Right renal pelvis (tissue), 4 donors: ENCODE results near the gene RXFP3. TPM values are rescaled to one million over a fixed set of nuclear protein-coding genes. Genes with fewer than 3 reads are reported as not detected.
"Not testable (repeated sequence)": the region's sequence is repeated elsewhere in the genome, so short reads cannot be mapped to it uniquely, and the experiment has no call there.

Experiments used
- DNase-seq, 4 donors: peaks; one replicate each; pipeline ENCODE4 v3.0.0-alpha.2; 2013; ENCODE audit warnings: low read depth in 4 of 4, low spot score in 3 of 4, missing footprints in 1 of 4
- polyA plus RNA-seq, 4 donors: library from polyadenylated mRNA; unstranded; fragments of 120-200 nt; gene quantifications; one replicate each; pipeline ENCODE4 v1.2.1, GENCODE V29; 2013; ENCODE audit not compliant: insufficient read length in 4 of 4

The RXFP3 gene, protein sequence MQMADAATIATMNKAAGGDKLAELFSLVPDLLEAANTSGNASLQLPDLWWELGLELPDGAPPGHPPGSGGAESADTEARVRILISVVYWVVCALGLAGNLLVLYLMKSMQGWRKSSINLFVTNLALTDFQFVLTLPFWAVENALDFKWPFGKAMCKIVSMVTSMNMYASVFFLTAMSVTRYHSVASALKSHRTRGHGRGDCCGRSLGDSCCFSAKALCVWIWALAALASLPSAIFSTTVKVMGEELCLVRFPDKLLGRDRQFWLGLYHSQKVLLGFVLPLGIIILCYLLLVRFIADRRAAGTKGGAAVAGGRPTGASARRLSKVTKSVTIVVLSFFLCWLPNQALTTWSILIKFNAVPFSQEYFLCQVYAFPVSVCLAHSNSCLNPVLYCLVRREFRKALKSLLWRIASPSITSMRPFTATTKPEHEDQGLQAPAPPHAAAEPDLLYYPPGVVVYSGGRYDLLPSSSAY
- polyA plus RNA-seq, result under 1 TPM in 2 of 4 donors, not detected in 2; 0.08 to 0.27 TPM

DNA sequence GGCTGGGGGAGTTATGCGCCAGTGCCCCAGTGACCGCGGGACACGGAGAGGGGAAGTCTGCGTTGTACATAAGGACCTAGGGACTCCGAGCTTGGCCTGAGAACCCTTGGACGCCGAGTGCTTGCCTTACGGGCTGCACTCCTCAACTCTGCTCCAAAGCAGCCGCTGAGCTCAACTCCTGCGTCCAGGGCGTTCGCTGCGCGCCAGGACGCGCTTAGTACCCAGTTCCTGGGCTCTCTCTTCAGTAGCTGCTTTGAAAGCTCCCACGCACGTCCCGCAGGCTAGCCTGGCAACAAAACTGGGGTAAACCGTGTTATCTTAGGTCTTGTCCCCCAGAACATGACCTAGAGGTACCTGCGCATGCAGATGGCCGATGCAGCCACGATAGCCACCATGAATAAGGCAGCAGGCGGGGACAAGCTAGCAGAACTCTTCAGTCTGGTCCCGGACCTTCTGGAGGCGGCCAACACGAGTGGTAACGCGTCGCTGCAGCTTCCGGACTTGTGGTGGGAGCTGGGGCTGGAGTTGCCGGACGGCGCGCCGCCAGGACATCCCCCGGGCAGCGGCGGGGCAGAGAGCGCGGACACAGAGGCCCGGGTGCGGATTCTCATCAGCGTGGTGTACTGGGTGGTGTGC is at the start of gene RXFP3:
Gene RXFP3, plus strand, starts transcription at position 6 of the 636 bp plus-strand sequence. Its CDS starts 355 bp downstream, at position 361.
- DNase-seq, result peak in 2 of 4 donors; percentile 3 to 8

DNA sequence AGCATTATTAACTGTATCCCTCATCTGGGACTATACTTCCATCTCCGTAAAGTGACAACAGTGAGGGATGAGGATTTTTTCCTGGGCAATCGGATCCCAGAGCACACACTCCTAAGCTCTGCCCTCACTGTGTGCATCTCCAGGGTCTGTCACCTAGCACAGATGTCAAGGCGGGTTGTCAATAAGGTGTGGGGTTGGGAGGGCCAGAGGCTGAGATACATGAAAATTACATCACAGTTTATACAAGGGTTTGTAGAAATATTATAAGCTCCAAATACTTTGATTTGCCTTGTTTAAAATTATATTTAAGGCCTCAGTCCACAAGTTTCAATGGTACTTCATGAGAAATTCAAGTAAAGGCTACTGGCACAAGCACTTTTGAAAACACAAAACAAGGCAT is 48.9 kb upstream of the RXFP3 start:
- DNase-seq, result no peak

DNA sequence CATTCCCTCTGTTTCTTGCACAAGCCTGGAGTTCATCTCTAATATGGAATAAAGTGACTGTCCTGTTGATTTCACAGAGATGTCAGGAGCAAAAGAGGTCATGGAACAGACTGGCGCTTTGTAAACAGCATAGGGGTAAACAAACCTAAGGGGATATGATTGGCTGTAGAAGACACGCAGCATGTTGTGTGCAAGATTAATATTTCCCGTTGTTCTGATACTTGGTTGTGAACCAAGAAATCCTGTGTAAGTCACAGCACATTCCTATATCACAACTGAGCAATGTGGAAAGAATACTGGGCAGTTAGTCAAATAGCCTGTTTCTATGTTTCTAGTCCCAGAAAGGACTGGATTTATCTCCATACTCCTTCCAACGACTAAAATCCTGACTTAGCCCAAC is 47.6 kb upstream of the RXFP3 start:
- no peak for DNase-seq

DNA sequence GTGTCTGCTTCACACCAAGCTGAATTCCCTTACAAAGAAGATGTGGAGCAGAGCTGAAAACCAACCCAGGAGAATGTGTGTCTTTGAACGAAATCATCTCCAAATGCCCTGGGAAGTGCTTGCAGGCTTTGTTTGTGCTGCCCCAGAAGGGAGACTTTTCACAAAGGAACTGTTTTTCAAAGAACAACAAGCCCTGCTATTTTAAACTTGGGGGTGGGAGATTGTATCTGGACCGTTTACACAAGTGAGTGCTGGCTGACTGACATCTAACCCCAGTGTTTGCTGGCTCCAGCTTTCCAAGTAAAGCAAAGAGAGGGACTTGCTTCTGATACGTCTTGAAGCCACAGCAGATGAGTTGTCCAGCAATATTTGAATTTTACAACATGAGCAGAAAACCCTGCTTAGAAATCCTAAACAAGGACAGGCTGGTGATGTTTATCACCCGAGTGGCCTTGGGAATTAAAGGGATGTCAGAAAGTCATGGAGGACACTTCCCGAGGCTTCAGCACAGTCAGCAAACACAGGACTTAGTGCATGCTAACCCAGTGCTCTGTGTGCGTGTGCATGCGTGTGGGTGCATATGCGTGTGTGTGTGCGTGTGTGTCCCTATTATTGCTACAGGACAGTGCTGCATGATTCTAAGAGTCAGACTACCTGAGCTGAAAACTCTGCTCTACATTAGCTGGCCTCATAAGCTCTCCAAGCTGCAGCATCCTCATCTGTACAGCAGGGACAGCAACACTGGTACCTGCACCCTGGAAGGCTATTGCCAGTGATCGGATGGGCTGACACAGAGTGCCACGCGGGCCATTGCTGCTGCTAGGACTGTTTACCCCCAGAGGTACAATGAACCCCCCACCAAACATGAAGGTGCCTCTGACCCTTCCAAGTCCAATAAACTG is 45.8 kb upstream of the RXFP3 start:
- DNase-seq, result no peak

DNA sequence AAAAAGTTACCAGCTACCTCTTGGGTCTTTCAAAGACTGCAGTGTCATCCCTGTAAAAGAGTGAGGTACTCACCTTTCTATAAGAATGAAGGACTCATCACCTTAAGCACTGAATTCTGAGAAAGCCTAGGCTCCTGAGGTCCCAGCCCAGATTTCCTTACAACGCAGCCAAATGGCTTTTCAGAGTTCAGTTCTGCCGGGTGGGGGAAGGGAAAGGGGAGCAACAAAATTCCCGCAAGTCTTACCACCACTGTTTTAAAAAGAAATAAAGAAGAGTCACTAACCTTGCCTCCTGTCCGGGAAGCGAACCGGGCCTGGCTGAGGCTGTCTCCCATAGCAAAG is 44.8 kb upstream of the RXFP3 start:
- no peak for DNase-seq

DNA sequence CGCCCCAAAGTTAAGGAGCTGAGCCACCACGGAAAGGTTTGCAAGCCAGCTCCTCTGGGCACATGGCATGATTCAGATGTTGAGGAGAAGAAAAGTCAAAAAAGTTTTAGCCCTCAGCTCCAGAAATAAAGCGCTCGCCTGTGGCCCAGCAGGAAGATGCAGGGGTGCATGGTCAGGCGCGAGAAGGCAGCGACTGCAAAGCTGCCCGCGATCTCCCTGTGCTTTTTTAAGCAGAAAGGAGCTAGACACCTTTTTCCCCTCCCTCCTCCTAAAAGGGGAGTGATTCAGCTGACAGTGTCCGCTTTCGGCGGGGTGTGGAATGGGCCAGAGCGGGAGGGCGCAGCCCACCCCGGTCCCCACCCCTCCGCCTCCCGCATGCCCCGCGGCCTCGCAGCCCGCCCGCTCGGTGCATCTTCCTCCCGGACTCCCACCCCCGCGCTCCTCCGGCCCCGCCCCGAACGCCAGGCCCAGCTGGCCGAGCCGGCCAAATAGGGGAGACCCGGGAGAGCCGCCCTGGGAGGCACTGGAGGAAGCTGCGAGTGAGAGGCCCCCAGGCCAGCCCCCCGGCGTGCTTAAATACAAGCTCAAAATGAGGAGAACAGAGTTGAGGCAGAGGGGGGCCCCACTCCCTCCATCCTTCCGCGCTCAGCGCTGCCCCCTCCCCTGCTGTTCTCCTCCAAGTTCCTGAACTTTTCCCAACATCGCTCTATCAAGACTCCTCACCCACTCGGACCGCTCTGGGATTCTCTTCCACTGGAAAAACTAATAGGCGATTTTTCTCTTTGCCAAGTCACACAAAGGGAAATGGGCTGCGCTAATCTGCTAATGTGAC is 44.2 kb upstream of the RXFP3 start, which contains the start of gene ADAMTS12:
Gene ADAMTS12, minus strand, starts transcription at position 203 of the 832 bp plus-strand sequence. Its CDS starts 134 bp downstream, at position 69.
- DNase-seq, result peak in 1 of 4 donors; percentile 33

DNA sequence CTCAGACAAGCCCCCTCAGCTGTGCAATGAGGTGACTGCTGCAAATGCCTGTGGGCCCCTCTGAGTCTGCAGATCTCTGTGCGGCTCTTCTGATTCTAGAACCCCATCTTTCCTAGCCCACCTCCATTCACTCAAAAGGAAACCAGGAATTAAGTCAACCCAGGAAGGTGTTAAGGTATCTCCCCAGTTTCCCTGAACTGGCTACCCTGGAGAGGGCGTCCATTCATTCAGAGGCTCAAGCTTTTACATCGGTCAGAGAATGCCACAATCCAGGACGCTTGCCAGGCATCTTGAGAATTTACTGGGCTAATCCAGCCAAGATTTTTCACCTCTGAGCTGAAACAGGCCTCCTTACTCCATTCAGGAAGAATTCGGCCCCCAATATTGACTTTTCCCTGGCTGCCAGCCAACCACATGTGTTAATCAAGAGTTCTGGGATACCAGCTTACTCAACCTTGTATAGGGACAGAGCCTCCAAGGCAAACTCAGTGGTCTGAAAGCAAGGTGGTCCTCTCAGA is 43.5 kb upstream of the RXFP3 start:
- no peak for DNase-seq

DNA sequence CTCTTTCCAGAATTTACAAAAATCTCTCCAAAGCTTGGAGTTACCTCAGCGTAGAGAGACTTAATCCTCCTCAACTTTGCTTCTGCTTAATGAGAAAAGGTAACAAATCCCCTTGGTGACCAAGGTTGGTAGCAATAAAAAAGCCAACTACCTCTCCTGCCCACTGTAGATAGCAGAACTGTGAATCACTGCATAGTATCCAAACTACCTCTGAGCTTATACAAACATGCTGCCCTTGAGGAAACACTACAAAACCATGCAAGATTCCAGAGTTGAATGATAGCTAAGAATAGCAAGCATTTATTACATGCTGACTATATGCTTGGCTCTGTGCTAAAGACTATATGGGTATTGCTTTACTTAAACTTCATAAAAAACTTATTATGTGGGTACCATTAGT is 41.6 kb upstream of the RXFP3 start:
- no peak for DNase-seq

DNA sequence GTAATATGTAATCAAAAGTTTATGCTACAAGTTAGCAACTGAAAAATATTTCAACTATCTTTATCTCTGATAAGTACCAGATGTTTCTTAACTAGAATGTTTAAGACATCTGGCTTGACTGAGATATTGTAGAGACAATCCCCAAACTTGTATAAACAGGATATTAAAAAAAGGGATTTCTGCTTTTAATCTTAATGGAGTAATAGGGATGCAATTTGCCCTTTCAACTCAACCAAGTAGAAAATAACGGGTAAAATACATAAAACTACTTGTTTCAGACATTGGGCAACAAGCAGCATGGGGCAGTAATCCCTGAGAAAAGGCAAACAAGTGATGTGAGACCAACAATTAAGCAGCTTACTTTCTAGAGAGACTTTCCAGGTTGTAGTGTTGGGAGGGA is 35.0 kb upstream of the RXFP3 start:
- DNase-seq, result no peak

DNA sequence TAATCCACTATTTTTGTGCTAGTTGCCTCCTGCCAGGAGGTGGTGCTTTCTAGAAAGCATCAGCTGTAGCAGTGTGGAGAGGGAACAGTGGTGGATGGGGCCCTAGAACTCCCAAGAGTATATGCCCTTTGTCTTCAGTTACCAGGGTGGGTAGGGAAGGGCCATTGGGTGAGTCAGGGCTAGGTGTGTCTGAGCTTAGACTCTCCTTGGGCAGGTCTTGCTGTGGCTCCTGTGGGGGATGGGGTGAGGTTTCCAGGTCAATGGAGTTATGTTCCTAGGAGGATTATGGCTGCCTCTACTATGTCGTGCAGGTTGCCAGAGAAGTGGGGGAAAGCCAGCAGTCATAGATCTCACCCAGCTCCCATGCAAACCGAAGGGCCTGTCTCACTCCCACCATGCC is 33.1 kb upstream of the RXFP3 start:
- no peak for DNase-seq

DNA sequence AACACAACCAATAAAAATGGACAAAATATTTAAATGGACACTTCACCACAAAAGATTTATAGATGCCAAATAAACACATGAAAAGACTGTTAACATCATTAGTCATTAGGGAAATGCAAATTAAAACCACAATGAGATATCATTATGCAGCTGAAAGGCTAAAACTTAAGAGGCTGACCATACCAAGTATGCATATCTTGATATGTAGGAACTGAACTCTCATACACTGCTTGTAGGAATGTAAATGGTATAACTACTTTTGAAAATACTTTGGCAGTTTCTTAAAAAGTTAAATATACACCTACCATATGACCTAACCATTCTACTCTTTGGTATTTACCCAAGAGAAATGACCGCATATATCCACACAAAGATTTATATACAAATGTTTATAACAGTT is 30.8 kb upstream of the RXFP3 start:
- DNase-seq, result no peak

DNA sequence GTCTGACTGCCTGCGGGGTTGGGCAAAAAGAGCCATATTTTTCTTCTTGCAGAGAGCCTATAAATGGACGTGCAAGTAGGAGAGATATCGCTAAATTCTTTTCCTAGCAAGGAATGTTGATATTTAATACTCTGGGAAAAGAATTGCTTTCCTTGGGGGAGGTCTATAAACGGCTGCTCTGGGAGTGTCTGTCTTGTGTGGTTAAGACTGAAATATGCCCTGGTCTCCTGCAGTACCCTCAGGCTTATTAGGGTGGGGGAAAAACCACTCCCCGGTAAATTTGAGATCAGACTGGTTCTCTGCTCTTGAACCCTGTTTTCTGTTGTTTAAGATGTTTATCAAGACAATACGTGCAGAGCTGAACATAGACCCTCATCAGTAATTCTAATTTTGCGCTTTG is 29.9 kb upstream of the RXFP3 start:
- DNase-seq, result not testable (repeated sequence)

DNA sequence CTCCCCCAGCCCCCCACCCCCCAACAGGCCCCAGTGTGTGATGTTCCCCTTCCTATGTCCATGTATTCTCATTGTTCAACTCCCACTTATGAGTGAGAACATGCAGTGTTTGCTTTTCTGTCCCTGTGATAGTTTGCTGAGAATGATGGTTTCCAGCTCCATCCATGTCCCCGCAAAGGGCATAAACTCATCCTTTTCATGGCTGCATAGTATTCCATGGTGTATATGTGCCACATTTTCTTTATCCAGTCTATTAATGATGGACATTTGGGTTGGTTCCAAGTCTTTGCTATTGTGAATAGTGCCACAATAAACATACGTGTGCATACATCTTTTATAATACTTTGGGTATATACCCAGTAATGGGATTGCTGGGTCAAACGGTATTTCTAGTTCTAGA is 21.3 kb upstream of the RXFP3 start:
- not testable (repeated sequence) for DNase-seq

DNA sequence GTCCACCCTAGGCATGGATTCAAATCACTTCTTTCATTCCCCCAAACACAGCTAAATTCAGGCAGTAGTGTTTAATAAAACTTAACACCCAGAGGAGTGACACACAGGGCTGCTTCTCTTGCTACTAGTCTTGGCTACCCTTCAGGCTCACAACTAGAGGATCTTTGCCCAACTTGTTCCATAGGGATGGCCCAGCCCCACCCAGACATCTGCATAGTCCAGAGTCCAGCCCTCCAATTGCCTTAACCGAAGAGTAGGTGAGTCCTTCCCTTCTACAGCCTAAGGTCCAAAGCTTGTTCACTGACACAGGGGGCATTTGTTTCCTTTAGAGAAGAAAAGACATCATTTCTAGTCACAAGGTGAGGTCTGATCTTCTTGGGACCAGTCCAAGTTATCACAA is 15.2 kb upstream of the RXFP3 start:
- no peak for DNase-seq

DNA sequence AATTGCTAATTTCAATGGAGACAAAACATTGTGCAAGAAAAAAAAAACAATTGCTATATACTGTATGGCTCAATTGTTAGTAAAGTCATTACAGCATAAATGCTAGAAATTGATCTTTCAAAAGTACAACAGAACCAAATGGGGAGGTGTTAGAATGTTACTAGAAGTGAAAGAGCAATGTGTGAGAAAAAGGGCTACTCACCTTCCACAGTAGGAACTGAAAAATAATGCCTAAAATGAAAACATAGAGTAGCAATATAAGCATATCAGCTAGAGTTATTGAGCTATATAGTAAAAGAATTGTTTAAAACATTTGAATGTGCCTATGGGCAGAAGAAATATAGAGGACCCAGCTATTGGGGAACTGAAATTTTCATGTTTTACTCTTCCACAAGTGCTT is 10.9 kb upstream of the RXFP3 start:
- no peak for DNase-seq

DNA sequence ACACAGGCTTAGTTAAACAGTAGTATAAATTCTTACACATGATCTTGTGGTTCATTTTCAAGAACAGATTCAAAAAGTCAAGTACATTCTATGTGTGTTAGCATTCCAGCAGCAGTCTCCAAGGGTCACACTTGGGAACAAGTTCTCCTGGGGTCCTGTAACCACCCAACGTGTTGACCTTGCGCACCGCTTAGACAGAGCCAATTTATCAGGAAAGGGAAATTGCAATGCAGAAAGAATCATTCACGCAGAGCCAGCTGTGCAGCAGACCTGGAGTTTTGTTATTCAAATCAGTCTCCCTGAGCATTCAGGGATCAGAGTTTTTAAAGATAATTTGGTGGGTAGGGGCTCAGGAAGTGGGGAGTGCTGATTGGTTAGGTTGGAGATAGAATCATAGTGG is 8.5 kb upstream of the RXFP3 start:
- DNase-seq, result no peak

DNA sequence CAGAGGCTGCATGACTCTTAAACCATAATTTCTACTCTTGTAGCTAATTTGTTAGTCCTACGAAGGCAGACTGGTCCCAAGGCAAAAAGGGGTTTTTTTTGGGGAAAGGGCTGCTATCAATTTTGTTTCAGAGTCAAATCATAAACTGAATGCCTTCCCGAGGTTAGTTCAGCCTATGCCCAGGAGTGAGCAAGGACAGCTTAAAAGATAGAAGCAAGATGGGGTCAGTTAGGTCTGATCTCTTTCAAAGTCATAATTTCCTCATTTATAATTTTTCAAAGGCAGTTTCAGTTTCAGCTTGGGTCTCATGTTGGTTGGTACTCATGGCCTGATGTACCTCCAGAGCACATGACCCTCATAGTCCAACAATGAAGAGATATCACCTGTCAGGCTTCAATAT is 7.9 kb upstream of the RXFP3 start:
- DNase-seq, result no peak

DNA sequence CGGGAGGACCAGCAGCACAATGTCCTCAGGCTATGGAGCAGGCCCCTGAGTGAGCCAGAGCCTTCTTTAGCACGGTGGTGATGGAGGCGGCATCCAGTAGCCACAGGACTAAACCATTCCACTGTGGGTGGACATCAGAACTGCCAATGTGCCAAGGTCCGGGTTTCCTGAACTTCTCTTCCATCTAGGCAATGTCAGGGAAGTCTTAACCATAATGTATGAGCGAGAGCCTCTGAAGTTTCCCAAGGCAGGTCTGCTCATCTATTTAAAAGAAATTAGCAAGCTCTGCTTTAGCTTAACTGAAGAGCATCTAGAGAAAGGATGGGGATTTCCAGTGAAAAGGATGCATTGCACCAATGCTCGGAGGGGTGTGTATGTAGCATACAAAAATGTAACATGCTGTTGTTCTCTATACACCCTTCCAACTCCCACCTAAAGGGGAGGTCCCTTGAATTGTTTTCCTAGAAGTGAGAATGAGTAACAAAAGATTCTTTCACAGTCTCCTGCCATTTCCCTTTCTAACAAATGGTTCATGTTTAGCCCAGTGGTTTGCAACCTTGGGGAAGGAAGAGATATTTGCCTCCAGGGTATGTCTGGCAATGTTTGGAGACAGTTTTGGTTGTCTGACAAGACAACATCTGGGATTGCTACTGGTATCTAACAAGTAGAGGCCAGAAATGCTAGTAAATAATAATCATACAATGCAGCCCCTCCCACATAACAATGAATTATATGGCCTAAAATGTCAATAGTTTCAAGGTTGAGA is 6.1 kb upstream of the RXFP3 start:
- no peak for DNase-seq

DNA sequence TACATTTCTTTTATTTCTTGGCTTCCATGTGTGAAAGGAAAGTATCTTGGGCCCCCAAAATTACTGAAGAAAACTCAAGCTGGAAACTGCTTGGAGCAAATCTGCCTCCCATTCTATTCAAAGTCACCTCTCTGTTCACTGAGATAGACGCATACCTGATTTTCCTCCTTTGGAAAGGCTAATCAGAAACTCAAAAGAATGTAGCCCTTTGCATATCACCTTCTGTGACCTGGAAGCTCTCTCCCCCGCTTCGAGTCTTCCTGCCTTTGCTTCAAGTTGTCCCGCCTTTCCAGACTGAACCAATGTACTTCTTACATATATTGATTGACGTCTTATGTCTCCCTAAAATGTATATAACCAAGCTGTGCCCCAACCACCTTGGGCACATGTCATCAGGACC is 5.0 kb upstream of the RXFP3 start:
- DNase-seq, result no peak
